SK-N-SH (cell line): ENCODE measurements around the gene BTRC. TPM values are rescaled to one million over a fixed set of nuclear protein-coding genes. Genes with fewer than 3 reads are reported as not detected.

Experiments
- CTCF ChIA-PET: fragments of 300-600, 350-600 bp; formaldehyde crosslinking; extraction: SDS; loops from one replicate; lab custom pipeline; 2021; lab: Yijun Ruan, JAX
- POLR2A ChIA-PET: fragments of 350-600 bp; sonication (Branson Sonifier 250); formaldehyde crosslinking; extraction: SDS; loops from one replicate; lab custom pipeline; 2020; ENCODE audit warnings: antibody characterized with exemption, inconsistent platforms; lab: Yijun Ruan, JAX
- DNase-seq: peaks from one replicate; pipeline ENCODE4 v3.0.0; 2012
- H2AFZ ChIP-seq: fragments of 200-600 bp; sonication (generic); 2 replicates; pipeline ENCODE4 v1.8.1; 2016; ENCODE audit warnings: antibody characterized with exemption, mild to moderate bottlenecking, low read depth
- H3F3A ChIP-seq: fragments of 200-600 bp; sonication (generic); replicated peaks from 2 replicates; pipeline ENCODE3; 2016; ENCODE audit warnings: antibody characterized with exemption, mild to moderate bottlenecking; ENCODE audit not compliant: insufficient read depth
- H3K27ac ChIP-seq, 2 experiments: fragments of 200-500 bp in 1 of 2; fragments of 200-600 bp in 1 of 2; sonication (Bioruptor generic) in 1 of 2; sonication (generic), shearing (Covaris generic) in 1 of 2; 2 replicates each; pipeline versions ENCODE4 v1.5.1 to v1.6.1; 2014 to 2016; ENCODE audit warnings: low read depth in 2 of 2, inconsistent platforms in 1 of 2, low read length in 1 of 2, mild to moderate bottlenecking in 1 of 2, mixed read lengths in 1 of 2
- H3K27me3 ChIP-seq: fragments of 200-600 bp; sonication (generic), shearing (Covaris generic); 2 replicates; pipeline ENCODE4 v1.6.1; 2016; ENCODE audit warnings: mixed run types; ENCODE audit not compliant: insufficient read depth
- H3K36me3 ChIP-seq, 2 experiments: fragments of 200-500 bp in 1 of 2; fragments of 200-600 bp in 1 of 2; sonication (Bioruptor generic) in 1 of 2; sonication (generic) in 1 of 2; replicated peaks in 1 of 2; 2 replicates each; pipeline versions ENCODE3 to v1.5.1; 2014 to 2016; ENCODE audit warnings: low read length in 1 of 2, mild to moderate bottlenecking in 1 of 2; ENCODE audit not compliant: insufficient read depth in 2 of 2, control insufficient read depth in 1 of 2
- H3K4me1 ChIP-seq, 2 experiments: fragments of 200-500 bp in 1 of 2; fragments of 200-600 bp in 1 of 2; sonication (Bioruptor generic) in 1 of 2; sonication (generic), shearing (Covaris generic) in 1 of 2; 2 replicates each; pipeline versions ENCODE4 v1.5.1 to v1.6.1; 2014 to 2016; ENCODE audit warnings: low read depth in 1 of 2, low read length in 1 of 2, mixed run types in 1 of 2; ENCODE audit not compliant: insufficient read depth in 2 of 2, control insufficient read depth in 1 of 2
- H3K4me2 ChIP-seq: fragments of 200-600 bp; sonication (generic), shearing (Covaris generic); 2 replicates; pipeline ENCODE4 v1.6.1; 2017; ENCODE audit warnings: mixed run types
- H3K4me3 ChIP-seq, 2 experiments: fragments of 200-500 bp in 1 of 2; fragments of 200-600 bp in 1 of 2; sonication (Bioruptor generic) in 1 of 2; sonication (generic), shearing (Covaris generic) in 1 of 2; 2 replicates each; pipeline versions ENCODE4 v1.5.1 to v1.8.1; 2014 to 2016; ENCODE audit warnings: low read depth in 2 of 2, inconsistent platforms in 1 of 2, low read length in 1 of 2, mild to moderate bottlenecking in 1 of 2, mixed read lengths in 1 of 2, moderate library complexity in 1 of 2
- H3K79me2 ChIP-seq: fragments of 200-600 bp; sonication (generic); 2 replicates; pipeline ENCODE4 v1.8.1; 2017; ENCODE audit warnings: mild to moderate bottlenecking; ENCODE audit not compliant: insufficient read depth
- H3K9ac ChIP-seq: fragments of 200-600 bp; sonication (generic); 2 replicates; pipeline ENCODE4 v1.6.1; 2017; ENCODE audit warnings: mixed run types
- H3K9me2 ChIP-seq: fragments of 200-600 bp; sonication (generic); 2 replicates; pipeline ENCODE4 v1.6.1; 2017; ENCODE audit warnings: mixed run types
- H3K9me3 ChIP-seq: fragments of 200-600 bp; sonication (generic); 2 replicates; pipeline ENCODE4 v1.6.1; 2017; ENCODE audit warnings: mixed run types, mild to moderate bottlenecking, moderate library complexity
- H4K20me1 ChIP-seq: fragments of 200-600 bp; sonication (generic); 2 replicates; pipeline ENCODE4 v1.6.1; 2017; ENCODE audit warnings: mild to moderate bottlenecking, mixed run types; ENCODE audit not compliant: insufficient read depth
- EP300 ChIP-seq, 2 experiments: IDR thresholded peaks; 2 replicates each; pipeline versions ENCODE4 v1.4.0 to v1.6.1; 2012; ENCODE audit warnings: borderline replicate concordance in 1 of 2, low read depth in 1 of 2, low read length in 1 of 2
- EZH2phosphoT487 ChIP-seq: fragments of 200-600 bp; sonication (generic); IDR thresholded peaks from 2 replicates; pipeline ENCODE4 v1.6.1; 2017; ENCODE audit warnings: low read depth, mixed run types, mild to moderate bottlenecking, antibody characterized with exemption, moderate library complexity, borderline replicate concordance
- GABPA ChIP-seq: IDR thresholded peaks from 2 replicates; pipeline ENCODE4 v1.4.0; 2012; ENCODE audit warnings: low read depth, mild to moderate bottlenecking
- MEF2A ChIP-seq: IDR thresholded peaks from 2 replicates; pipeline ENCODE4 v1.4.0; 2012; ENCODE audit warnings: low read depth, borderline replicate concordance
- NRF1 ChIP-seq: IDR thresholded peaks from 2 replicates; pipeline ENCODE4 v1.6.1; 2012; ENCODE audit warnings: low read depth, mild to moderate bottlenecking, low read length
- POLR2AphosphoS5 ChIP-seq: IDR thresholded peaks from 2 replicates; pipeline ENCODE4 v1.6.1; 2012; ENCODE audit warnings: low read depth, low read length
- RCOR1 ChIP-seq: fragments of 150-350 bp; IDR thresholded peaks from 2 replicates; pipeline ENCODE4 v1.6.1; 2017; ENCODE audit warnings: antibody characterized with exemption, low read length
- REST ChIP-seq: IDR thresholded peaks from 2 replicates; pipeline ENCODE4 v1.6.1; 2012; ENCODE audit warnings: mild to moderate bottlenecking, low read depth, low read length, moderate library complexity
- RFX5 ChIP-seq: IDR thresholded peaks from 2 replicates; pipeline ENCODE4 v1.6.1; 2012; ENCODE audit warnings: mild to moderate bottlenecking, improper control_type of control experiment, low read length
- SIN3A ChIP-seq: IDR thresholded peaks from 2 replicates; pipeline ENCODE4 v1.6.1; 2012; ENCODE audit warnings: low read depth, mild to moderate bottlenecking, low read length, moderate library complexity, borderline replicate concordance
- SMC3 ChIP-seq: IDR thresholded peaks from 2 replicates; pipeline ENCODE4 v1.6.1; 2012; ENCODE audit warnings: low read depth, low read length, improper control_type of control experiment
- TEAD4 ChIP-seq: IDR thresholded peaks from 2 replicates; pipeline ENCODE4 v1.4.0; 2012; ENCODE audit warnings: mild to moderate bottlenecking, borderline replicate concordance; ENCODE audit not compliant: insufficient read depth
- USF1 ChIP-seq: IDR thresholded peaks from 2 replicates; pipeline ENCODE4 v1.4.0; 2012; ENCODE audit warnings: low read depth, borderline replicate concordance
- YY1 ChIP-seq: IDR thresholded peaks from 2 replicates; pipeline ENCODE4 v1.4.0; 2012; ENCODE audit warnings: low read depth, mild to moderate bottlenecking
- ZBTB33 ChIP-seq: IDR thresholded peaks from 2 replicates; pipeline ENCODE4 v1.4.0; 2012; ENCODE audit warnings: low read depth, borderline replicate concordance
- WGBS: methylation state at CpG from one replicate; pipeline ENCODE4 v1.1.6; 2017; ENCODE audit warnings: low lambda C conversion rate; 5-methylcytosine and 5-hydroxymethylcytosine counted together
- polyA plus RNA-seq, 3 experiments: library from polyadenylated mRNA; depleted of rRNA; stranded (reverse); fragments of >200 nt; gene quantifications; 2 replicates each; pipeline ENCODE4 v1.2.3, GENCODE V29; 2012

The BTRC gene
- polyA plus RNA-seq, 1 of the 3 experiments (the other 2 are of a cell fraction): 6.5 TPM

GRCh38 chr10:101336382-101336781, 17.6 kb upstream of the BTRC start (continued):
- TF ChIP-seq REST: no peak

- WGBS: 66% methylated on average over 4 of the region's 4 CpGs
- Histone ChIP-seq H3K27ac (no peak overlapping the region), H3K36me3 (no peaks in the 10 kb centered on the region), H3K4me1 (peaks cover 0 to 2% of the 10 kb centered on the region in 2 experiments; a peak in 1 of 4 replicates), H3K4me2 (no peak overlapping the region), H3K9me3 (no peaks in the 10 kb centered on the region), H3K27me3 (peaks cover 5% of the 10 kb centered on the region; the same call in 1 of the 2 replicates), H3K4me3 (no peak overlapping the region), H3K9ac (no peak overlapping the region)
- TF ChIP-seq ZBTB33: no peak
- no peak for TF ChIP-seq EP300 (IDR thresholded peaks at IDR 0.05; ENCODE audit: borderline replicate concordance in 1 of 2, low read depth in 1 of 2, low read length in 1 of 2)
- no peak for TF ChIP-seq USF1
- no peak for TF ChIP-seq EZH2phosphoT487
- no peak for TF ChIP-seq YY1
- no peak for TF ChIP-seq POLR2AphosphoS5
- no peak for TF ChIP-seq RCOR1
- no peak for TF ChIP-seq TEAD4
- TF ChIP-seq SMC3: no peak
- no peak for TF ChIP-seq GABPA
- no peak for TF ChIP-seq MEF2A
- TF ChIP-seq NRF1: no peak
- TF ChIP-seq SIN3A: no peak
- no peak for TF ChIP-seq RFX5
- TF ChIP-seq, all 33 proteins: peak for 0
- no peak for DNase-seq
- CTCF ChIA-PET: no interaction called here
- POLR2A ChIA-PET: no interaction called here
- Histone ChIP-seq H3K9me2 (no peaks in the 10 kb centered on the region), H3F3A (no peaks in the 10 kb centered on the region), H2AFZ (no peak overlapping the region), H4K20me1 (no peaks in the 10 kb centered on the region), H3K79me2 (no peaks in the 10 kb centered on the region)
Measured at GRCh38 chr10:101337836-101338235, 16.1 kb upstream of the BTRC start.
